ENCODE data around the gene CKS2.
"Not testable (repeated sequence)": the region's sequence is repeated elsewhere in the genome, so short reads cannot be mapped to it uniquely, and the experiment has no call there.

Gene CKS2

GRCh38 chr9:89310475-89311345 lies at the start of gene CKS2:
Gene CKS2 (plus strand): TSS chr9:89311195. CDS start chr9:89311293, 98 bp downstream.
- DNase-seq (ENCODE audit: low spot score) = peak; percentile 97

GRCh38 chr9:89273528-89274279 lies 37.3 kb upstream of the CKS2 start:
- no peak for DNase-seq (ENCODE audit: low spot score)

GRCh38 chr9:89274838-89275237 lies 36.2 kb upstream of the CKS2 start:
- DNase-seq (ENCODE audit: low spot score) = no peak

GRCh38 chr9:89276040-89276439 lies 35.0 kb upstream of the CKS2 start:
- DNase-seq (ENCODE audit: low spot score) = not testable (repeated sequence)

- no peak for DNase-seq (ENCODE audit: low spot score)
Observed at GRCh38 chr9:89277043-89277442, 34.0 kb upstream of the CKS2 start.

- DNase-seq (ENCODE audit: low spot score) = no peak
Observed at GRCh38 chr9:89277454-89277853, 33.5 kb upstream of the CKS2 start.

- no peak for DNase-seq (ENCODE audit: low spot score)
Observed at GRCh38 chr9:89278551-89278950, 32.4 kb upstream of the CKS2 start.

GRCh38 chr9:89278997-89279739 lies 31.8 kb upstream of the CKS2 start:
- no peak for DNase-seq (ENCODE audit: low spot score)

GRCh38 chr9:89281106-89281505 lies 29.9 kb upstream of the CKS2 start:
- no peak for DNase-seq (ENCODE audit: low spot score)

- not testable (repeated sequence) for DNase-seq (ENCODE audit: low spot score)
Observed at GRCh38 chr9:89282248-89282968, 28.6 kb upstream of the CKS2 start.

GRCh38 chr9:89284076-89284475 lies 26.9 kb upstream of the CKS2 start:
- no peak for DNase-seq (ENCODE audit: low spot score)

GRCh38 chr9:89291741-89292140 lies 19.3 kb upstream of the CKS2 start:
- DNase-seq (ENCODE audit: low spot score) = no peak

- no peak for DNase-seq (ENCODE audit: low spot score)
Observed at GRCh38 chr9:89293014-89293413, 18.0 kb upstream of the CKS2 start.

- DNase-seq (ENCODE audit: low spot score) = no peak
Observed at GRCh38 chr9:89295400-89295799, 15.6 kb upstream of the CKS2 start.

GRCh38 chr9:89301996-89302395 lies 9.0 kb upstream of the CKS2 start:
- not testable (repeated sequence) for DNase-seq (ENCODE audit: low spot score)

GRCh38 chr9:89304020-89304833 lies 6.8 kb upstream of the CKS2 start:
- DNase-seq (ENCODE audit: low spot score) = no peak

- DNase-seq (ENCODE audit: low spot score) = no peak
Observed at GRCh38 chr9:89304834-89305188, 6.2 kb upstream of the CKS2 start.

GRCh38 chr9:89305868-89306267 lies 5.1 kb upstream of the CKS2 start:
- DNase-seq (ENCODE audit: low spot score) = no peak

GRCh38 chr9:89309166-89309565 lies 1.8 kb upstream of the CKS2 start:
- no peak for DNase-seq (ENCODE audit: low spot score)

- no peak for DNase-seq (ENCODE audit: low spot score)
Observed at GRCh38 chr9:89309608-89310474, 1.2 kb upstream of the CKS2 start.
